ENCODE measurements around the gene TSTD1.
"Not testable (repeated sequence)": the region's sequence is repeated elsewhere in the genome, so short reads cannot be mapped to it uniquely, and the experiment has no call there.

TSTD1 gene

GRCh38 chr1:161008869-161009510 is 29.8 kb downstream of the TSTD1 start:
- no peak for DNase-seq (ENCODE audit: low spot score)

- no peak for DNase-seq (ENCODE audit: low spot score)
Measured at GRCh38 chr1:161007369-161007768, 31.4 kb downstream of the TSTD1 start.

- no peak for DNase-seq (ENCODE audit: low spot score)
Measured at GRCh38 chr1:161006563-161006962, 32.2 kb downstream of the TSTD1 start.

- DNase-seq (ENCODE audit: low spot score) = no peak
Measured at GRCh38 chr1:161001525-161001924, 37.2 kb downstream of the TSTD1 start.

GRCh38 chr1:161000736-161001480 is 37.9 kb downstream of the TSTD1 start:
- DNase-seq (ENCODE audit: low spot score) = no peak

GRCh38 chr1:160999376-160999775 is 39.4 kb downstream of the TSTD1 start:
- no peak for DNase-seq (ENCODE audit: low spot score)

- DNase-seq (ENCODE audit: low spot score) = peak; percentile 58
Measured at GRCh38 chr1:160997323-160998038, 41.3 kb downstream of the TSTD1 start.

- no peak for DNase-seq (ENCODE audit: low spot score)
Measured at GRCh38 chr1:160996178-160996577, 42.6 kb downstream of the TSTD1 start.

- no peak for DNase-seq (ENCODE audit: low spot score)
Measured at GRCh38 chr1:160993544-160994193, 45.1 kb downstream of the TSTD1 start.

- DNase-seq (ENCODE audit: low spot score) = not testable (repeated sequence)
Measured at GRCh38 chr1:160992036-160992435, 46.7 kb downstream of the TSTD1 start.
